AG04449 (cell line): Measurements from ENCODE around the gene PFKFB1.
A peak's percentile ranks its signal among the peaks of the same experiment; 100 is the strongest.

Source experiments
- CTCF ChIA-PET: fragments of 350-600 bp; formaldehyde crosslinking; extraction: SDS; loops from one replicate; lab custom pipeline; 2021; ENCODE audit warnings: antibody characterized with exemption; lab: Yijun Ruan, JAX
- POLR2A ChIA-PET: fragments of 400-600, 350-600 bp; formaldehyde crosslinking; extraction: SDS; loops from one replicate; lab custom pipeline; 2020; ENCODE audit warnings: antibody characterized with exemption, inconsistent platforms; lab: Yijun Ruan, JAX
- DNase-seq: peaks from one replicate; pipeline ENCODE4 v3.0.0-alpha.2; 2010; ENCODE audit warnings: low read depth, low spot score
- H3K4me3 ChIP-seq: 2 replicates; pipeline ENCODE4 v1.5.1; 2011; ENCODE audit warnings: low read depth, mild to moderate bottlenecking, control low read depth, low read length
- CTCF ChIP-seq: IDR thresholded peaks from one replicate; pipeline ENCODE4 v1.5.1; 2011; ENCODE audit warnings: mild to moderate bottlenecking, moderate library complexity, low read length, control low read depth, inconsistent platforms; ENCODE audit not compliant: insufficient read depth; ENCODE audit errors: missing control alignments

PFKFB1 gene

GRCh38 chrX:54891573-54891972, 102.4 kb downstream of the PFKFB1 start:
- CTCF ChIA-PET, result interaction anchor here (0.7 to 2.5 kb wide), 7 partner anchors 10 to 251 kb away, joined by 3 to 15 read pairs (median 7); no protein-coding TSS in a partner anchor

GRCh38 chrX:54885740-54886139, 108.2 kb downstream of the PFKFB1 start:
- H3K4me3 ChIP-seq, result no peak overlapping the region
- TF ChIP-seq CTCF, result no peak
- ChIA-PET CTCF (no interaction called here), POLR2A (no interaction called here)
- no peak for DNase-seq

More at GRCh38 chrX:54891573-54891972, 102.4 kb downstream of the PFKFB1 start:
- no peak overlapping the region for H3K4me3 ChIP-seq
- DNase-seq, result peak; percentile 7
- POLR2A ChIA-PET, result no interaction called here
- peak; percentile 33 for TF ChIP-seq CTCF
